ENCODE measurements around the gene SPATS2L.

- TF ChIP-seq, protein P1, sequence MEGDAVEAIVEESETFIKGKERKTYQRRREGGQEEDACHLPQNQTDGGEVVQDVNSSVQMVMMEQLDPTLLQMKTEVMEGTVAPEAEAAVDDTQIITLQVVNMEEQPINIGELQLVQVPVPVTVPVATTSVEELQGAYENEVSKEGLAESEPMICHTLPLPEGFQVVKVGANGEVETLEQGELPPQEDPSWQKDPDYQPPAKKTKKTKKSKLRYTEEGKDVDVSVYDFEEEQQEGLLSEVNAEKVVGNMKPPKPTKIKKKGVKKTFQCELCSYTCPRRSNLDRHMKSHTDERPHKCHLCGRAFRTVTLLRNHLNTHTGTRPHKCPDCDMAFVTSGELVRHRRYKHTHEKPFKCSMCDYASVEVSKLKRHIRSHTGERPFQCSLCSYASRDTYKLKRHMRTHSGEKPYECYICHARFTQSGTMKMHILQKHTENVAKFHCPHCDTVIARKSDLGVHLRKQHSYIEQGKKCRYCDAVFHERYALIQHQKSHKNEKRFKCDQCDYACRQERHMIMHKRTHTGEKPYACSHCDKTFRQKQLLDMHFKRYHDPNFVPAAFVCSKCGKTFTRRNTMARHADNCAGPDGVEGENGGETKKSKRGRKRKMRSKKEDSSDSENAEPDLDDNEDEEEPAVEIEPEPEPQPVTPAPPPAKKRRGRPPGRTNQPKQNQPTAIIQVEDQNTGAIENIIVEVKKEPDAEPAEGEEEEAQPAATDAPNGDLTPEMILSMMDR (IDR thresholded peaks at IDR 0.05; ENCODE audit: low read depth, low read length, poor library complexity, severe bottlenecking): no peak
- no peak for TF ChIP-seq EZH2phosphoT487 (IDR thresholded peaks at IDR 0.05; ENCODE audit: borderline replicate concordance, low read length)
Observed at GRCh38 chr2:200482194-200482593, 175.7 kb downstream of the SPATS2L start.
